Small intestine (tissue), 7 donors: ENCODE data around the gene DNLZ. TPM values are rescaled to one million over a fixed set of nuclear protein-coding genes. Genes with fewer than 3 reads are reported as not detected.

ENCODE experiments used
- DNase-seq, 2 donors: peaks; one replicate each; pipeline versions ENCODE4 v3.0.0 to v3.0.0-alpha.2; 2013
- FAIRE-seq: peaks from 2 replicates; lab custom pipeline; 2012; peaks lifted over from hg19 to GRCh38; lab: Jason Lieb, UNC
- H3K27ac ChIP-seq, 3 donors: one replicate each; pipeline ENCODE4 v1.5.1; 2013; ENCODE audit warnings: low read length in 2 of 3, mild to moderate bottlenecking in 2 of 3, control low read depth in 1 of 3, inconsistent platforms in 1 of 3, low read depth in 1 of 3, moderate library complexity in 1 of 3
- H3K27me3 ChIP-seq, 3 donors: one replicate each; pipeline ENCODE4 v1.6.1; 2013; ENCODE audit warnings: low read length in 3 of 3, inconsistent platforms in 1 of 3; ENCODE audit not compliant: control insufficient read depth in 3 of 3, insufficient read depth in 3 of 3
- H3K36me3 ChIP-seq, 3 donors: one replicate each; pipeline ENCODE4 v1.6.1; 2013; ENCODE audit warnings: low read length in 3 of 3, inconsistent platforms in 1 of 3, low read depth in 1 of 3, mild to moderate bottlenecking in 1 of 3, moderate library complexity in 1 of 3; ENCODE audit not compliant: control insufficient read depth in 3 of 3, insufficient read depth in 2 of 3
- H3K4me1 ChIP-seq, 3 donors: one replicate each; pipeline ENCODE4 v1.6.1; 2013; ENCODE audit warnings: low read length in 2 of 3, inconsistent platforms in 1 of 3, low read depth in 1 of 3, mild to moderate bottlenecking in 1 of 3, moderate library complexity in 1 of 3; ENCODE audit not compliant: control insufficient read depth in 3 of 3, insufficient read depth in 2 of 3
- H3K4me3 ChIP-seq, 3 donors: one replicate each; pipeline ENCODE4 v1.5.1; 2013; ENCODE audit warnings: low read length in 3 of 3, control low read depth in 1 of 3, inconsistent platforms in 1 of 3, low read depth in 1 of 3, mild to moderate bottlenecking in 1 of 3, moderate library complexity in 1 of 3
- H3K9me3 ChIP-seq, 2 donors: one replicate each; pipeline ENCODE4 v1.6.1; 2013; ENCODE audit warnings: low read depth in 1 of 2, low read length in 1 of 2; ENCODE audit not compliant: control insufficient read depth in 2 of 2, insufficient read depth in 1 of 2
- WGBS, 3 donors: extraction: QIAGEN DNeasy Blood & Tissue Kit; methylation state at CpG; one replicate each; pipeline ENCODE4 v1.1.7; 2013; 5-methylcytosine and 5-hydroxymethylcytosine counted together
- polyA plus RNA-seq, 4 donors: library from polyadenylated mRNA; stranded (reverse) in 3 of 4; unstranded in 1 of 4; fragments of 200-250 nt in 3 of 4; fragments of 120-200 nt in 1 of 4; gene quantifications; one replicate each; pipeline versions ENCODE4 v1.2.1 to v1.2.3, GENCODE V29; 2013
- donor health status: healthy with polysubstance abuse.
- donor health status: control.
- donor health status: control.
- donor health status: Bipolar disorder and iron deficiency.
- donor health status: healthy.

Gene DNLZ
- polyA plus RNA-seq, 4 donors: 8.5 to 16.1 (median 11.0) TPM

- H3K27me3 ChIP-seq: no peaks in the 10 kb centered on the region
- H3K9me3 ChIP-seq: no peaks in the 10 kb centered on the region
- FAIRE-seq: no peak
- H3K4me1 ChIP-seq: peaks cover 0 to 49% (median 0%) of the 10 kb centered on the region in 3 donors
- H3K27ac ChIP-seq: no peak overlapping the region
- peaks cover 0 to 77% (median 0%) of the 10 kb centered on the region in 3 donors for H3K36me3 ChIP-seq
- DNase-seq: no peak
- WGBS, 3 donors: 89 to 93% (median 91%) methylated on average over 26 to 29 of the region's 29 CpGs
- no peak overlapping the region for H3K4me3 ChIP-seq
Measured at GRCh38 chr9:136358016-136358415, 5.5 kb downstream of the DNLZ start.

GRCh38 chr9:136357202-136357725 lies 6.3 kb downstream of the DNLZ start:
- FAIRE-seq (no peak), DNase-seq (no peak)
- Histone ChIP-seq H3K9me3 (no peaks in the 10 kb centered on the region), H3K27ac (no peak overlapping the region), H3K36me3 (peaks cover 0 to 82% (median 0%) of the 10 kb centered on the region in 3 donors), H3K4me1 (peaks cover 0 to 48% (median 0%) of the 10 kb centered on the region in 3 donors), H3K4me3 (no peak overlapping the region), H3K27me3 (no peaks in the 10 kb centered on the region)
- 61 to 78% (median 67%) methylated on average over 19 to 22 of the region's 22 CpGs for WGBS, 3 donors

- 65 to 84% (median 71%) methylated on average over 49 to 54 of the region's 54 CpGs for WGBS, 3 donors
- Histone ChIP-seq H3K27me3 (no peaks in the 10 kb centered on the region), H3K36me3 (peaks cover 0 to 68% (median 0%) of the 10 kb centered on the region in 3 donors), H3K4me3 (peak overlapping the region in 1 of 3 donors; percentile 22), H3K4me1 (peaks cover 0 to 36% (median 0%) of the 10 kb centered on the region in 3 donors), H3K9me3 (no peaks in the 10 kb centered on the region), H3K27ac (no peak overlapping the region)
- no peak for FAIRE-seq
- no peak for DNase-seq
Measured at GRCh38 chr9:136355616-136356557, 7.7 kb downstream of the DNLZ start.

GRCh38 chr9:136354592-136355085 lies 8.9 kb downstream of the DNLZ start:
- Histone ChIP-seq H3K4me1 (peaks cover 0 to 35% (median 0%) of the 10 kb centered on the region in 3 donors), H3K27me3 (no peaks in the 10 kb centered on the region), H3K9me3 (no peaks in the 10 kb centered on the region), H3K4me3 (peak overlapping the region in 1 of 3 donors; percentile 60), H3K27ac (peak overlapping the region in 1 of 3 donors; percentile 81), H3K36me3 (peaks cover 0 to 62% (median 0%) of the 10 kb centered on the region in 3 donors)
- peak in 1 of 2 donors; percentile 94 for DNase-seq
- WGBS, 3 donors: 16 to 50% (median 25%) methylated on average over 16 to 17 of the region's 17 CpGs
- FAIRE-seq: no peak

- Histone ChIP-seq H3K4me3 (peak overlapping the region in 1 of 3 donors; percentile 60), H3K36me3 (peaks cover 0 to 61% (median 0%) of the 10 kb centered on the region in 3 donors), H3K4me1 (peaks cover 0 to 35% (median 0%) of the 10 kb centered on the region in 3 donors), H3K27ac (peak overlapping the region in 1 of 3 donors; percentile 81), H3K9me3 (no peaks in the 10 kb centered on the region), H3K27me3 (no peaks in the 10 kb centered on the region)
- DNase-seq (peak in 1 of 2 donors; percentile 42), FAIRE-seq (no peak)
- 61 to 78% (median 78%) methylated on average over 12 to 13 of the region's 13 CpGs for WGBS, 3 donors
Measured at GRCh38 chr9:136353757-136354488, 9.6 kb downstream of the DNLZ start.

GRCh38 chr9:136353088-136353487 lies 10.5 kb downstream of the DNLZ start:
- FAIRE-seq (no peak), DNase-seq (no peak)
- Histone ChIP-seq H3K4me3 (no peak overlapping the region), H3K4me1 (peaks cover 0 to 35% (median 0%) of the 10 kb centered on the region in 3 donors), H3K27ac (no peak overlapping the region), H3K36me3 (peaks cover 0 to 55% (median 0%) of the 10 kb centered on the region in 3 donors), H3K9me3 (no peaks in the 10 kb centered on the region), H3K27me3 (no peaks in the 10 kb centered on the region)
- 75 to 89% (median 87%) methylated on average over 11 of the region's 11 CpGs for WGBS, 3 donors

GRCh38 chr9:136352682-136353081 lies 10.9 kb downstream of the DNLZ start:
- peak in 1 of 2 donors; percentile 46 for DNase-seq
- 36 to 66% (median 55%) methylated on average over 16 of the region's 16 CpGs for WGBS, 3 donors
- Histone ChIP-seq H3K9me3 (no peaks in the 10 kb centered on the region), H3K4me1 (peaks cover 0 to 35% (median 0%) of the 10 kb centered on the region in 3 donors), H3K36me3 (peaks cover 0 to 53% (median 0%) of the 10 kb centered on the region in 3 donors), H3K27ac (no peak overlapping the region), H3K4me3 (no peak overlapping the region), H3K27me3 (no peaks in the 10 kb centered on the region)
- FAIRE-seq: no peak
